ENCODE measurements around the gene DCAF5. TPM values are rescaled to one million over a fixed set of nuclear protein-coding genes. Genes with fewer than 3 reads are reported as not detected.
"Not testable (repeated sequence)": the region's sequence is repeated elsewhere in the genome, so short reads cannot be mapped to it uniquely, and the experiment has no call there.

Gene DCAF5
- polyA plus RNA-seq, 1 donor (not counting 4 experiments of a cell fraction or from before 2014, with no cell fraction given): 29.5 TPM

DNA sequence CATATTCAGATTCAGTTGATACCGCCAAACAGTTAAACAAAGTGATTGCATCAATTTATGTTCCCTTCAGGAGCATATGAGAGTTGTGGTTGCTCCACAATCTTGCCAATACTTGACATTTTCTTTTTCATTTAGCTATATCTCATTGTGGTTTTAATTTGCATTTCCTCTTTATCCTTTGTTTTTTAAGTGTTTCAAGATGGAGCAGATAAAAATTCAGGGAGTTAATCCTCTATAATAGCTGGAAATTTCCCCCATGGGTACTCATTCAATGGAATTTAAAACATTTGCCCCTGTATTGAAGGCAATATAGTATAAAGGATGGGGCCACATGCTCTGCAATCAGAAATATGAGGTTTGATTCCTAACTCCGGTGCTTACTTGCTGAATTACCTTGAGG lies 37.3 kb upstream of the DCAF5 start:
- H3K79me2 ChIP-seq (ENCODE audit: control insufficient read depth, insufficient read depth, low read length): peaks cover 9% of the 10 kb centered on the region
- no peak overlapping the region for H3K4me2 ChIP-seq (ENCODE audit: control insufficient read depth, extremely low read depth, insufficient read depth, low read depth, low read length)
- H3K4me1 ChIP-seq (ENCODE audit: control insufficient read depth, extremely low read depth, insufficient read depth, low read length): peaks cover 5% of the 10 kb centered on the region
- H3K27me3 ChIP-seq (ENCODE audit: control insufficient read depth, extremely low read depth, insufficient read depth, low read length): no peaks in the 10 kb centered on the region
- H3K36me3 ChIP-seq (ENCODE audit: control insufficient read depth in 2 of 2, extremely low read depth in 1 of 2, insufficient read depth in 2 of 2, low read length in 2 of 2): no peaks in the 10 kb centered on the region
- no peaks in the 10 kb centered on the region for H3K9me3 ChIP-seq (ENCODE audit: control insufficient read depth, low read depth, low read length)
- no peak overlapping the region for H3K9ac ChIP-seq (ENCODE audit: control insufficient read depth, extremely low read depth, insufficient read depth, low read length)
- H4K20me1 ChIP-seq (ENCODE audit: control insufficient read depth, extremely low read depth, insufficient read depth, low read length): no peaks in the 10 kb centered on the region
- TF ChIP-seq CTCF (optimal IDR thresholded peaks at IDR 0.05 in 1 of 3, IDR thresholded peaks at IDR 0.05 in 1 of 3, conservative IDR thresholded peaks at IDR 0.05 in 1 of 3; ENCODE audit: extremely low read depth in 1 of 3, insufficient read depth in 2 of 3, low read length in 3 of 3): no peak
- no peak for TF ChIP-seq EZH2 (IDR thresholded peaks at IDR 0.05; ENCODE audit: low read length)
- H2AFZ ChIP-seq (ENCODE audit: control insufficient read depth, low read length): no peak overlapping the region
- no peak overlapping the region for H3K27ac ChIP-seq (ENCODE audit: control insufficient read depth, insufficient read depth, low read length)
- dilution Hi-C loops (cut with MboI; ENCODE audit: extremely low pct_ligation_motif_present, low sequenced_read_pairs): no loop called here
- no peak overlapping the region for H3K4me3 ChIP-seq (ENCODE audit: control insufficient read depth in 2 of 3, extremely low read depth in 1 of 3, insufficient read depth in 2 of 3, low read depth in 1 of 3, low read length in 3 of 3)
- DNase-seq (ENCODE audit: low read depth, low spot score) (no peak), FAIRE-seq (no peak)
- no peaks in the 10 kb centered on the region for H3K9me1 ChIP-seq (ENCODE audit: control insufficient read depth, extremely low read depth, insufficient read depth, low read length)

- H2AFZ ChIP-seq (ENCODE audit: control insufficient read depth, low read length): no peak overlapping the region
- no peaks in the 10 kb centered on the region for H3K27me3 ChIP-seq (ENCODE audit: control insufficient read depth, extremely low read depth, insufficient read depth, low read length)
Observed at GRCh38 chr14:69183735-69184134, 30.8 kb upstream of the DCAF5 start.

GRCh38 chr14:69182580-69182979 lies 29.7 kb upstream of the DCAF5 start:
- H3K4me3 ChIP-seq (ENCODE audit: control insufficient read depth in 2 of 3, extremely low read depth in 1 of 3, insufficient read depth in 2 of 3, low read depth in 1 of 3, low read length in 3 of 3); H3K36me3 ChIP-seq (ENCODE audit: control insufficient read depth in 2 of 2, extremely low read depth in 1 of 2, insufficient read depth in 2 of 2, low read length in 2 of 2); H4K20me1 ChIP-seq (ENCODE audit: control insufficient read depth, extremely low read depth, insufficient read depth, low read length); DNase-seq (ENCODE audit: low read depth, low spot score); H3K79me2 ChIP-seq (ENCODE audit: control insufficient read depth, insufficient read depth, low read length); H3K27ac ChIP-seq (ENCODE audit: control insufficient read depth, insufficient read depth, low read length); H2AFZ ChIP-seq (ENCODE audit: control insufficient read depth, low read length); H3K4me2 ChIP-seq (ENCODE audit: control insufficient read depth, extremely low read depth, insufficient read depth, low read depth, low read length); H3K27me3 ChIP-seq (ENCODE audit: control insufficient read depth, extremely low read depth, insufficient read depth, low read length); dilution Hi-C loops (cut with MboI; ENCODE audit: extremely low pct_ligation_motif_present, low sequenced_read_pairs); H3K9me1 ChIP-seq (ENCODE audit: control insufficient read depth, extremely low read depth, insufficient read depth, low read length); FAIRE-seq; H3K4me1 ChIP-seq (ENCODE audit: control insufficient read depth, extremely low read depth, insufficient read depth, low read length); H3K9me3 ChIP-seq (ENCODE audit: control insufficient read depth, low read depth, low read length); H3K9ac ChIP-seq (ENCODE audit: control insufficient read depth, extremely low read depth, insufficient read depth, low read length): not testable (repeated sequence)

More at GRCh38 chr14:69183735-69184134, 30.8 kb upstream of the DCAF5 start:
- Histone ChIP-seq H3K9ac (ENCODE audit: control insufficient read depth, extremely low read depth, insufficient read depth, low read length) (no peak overlapping the region), H3K4me1 (ENCODE audit: control insufficient read depth, extremely low read depth, insufficient read depth, low read length) (no peaks in the 10 kb centered on the region), H3K27ac (ENCODE audit: control insufficient read depth, insufficient read depth, low read length) (no peak overlapping the region), H3K9me3 (ENCODE audit: control insufficient read depth, low read depth, low read length) (no peaks in the 10 kb centered on the region), H3K79me2 (ENCODE audit: control insufficient read depth, insufficient read depth, low read length) (no peaks in the 10 kb centered on the region), H3K36me3 (ENCODE audit: control insufficient read depth in 2 of 2, extremely low read depth in 1 of 2, insufficient read depth in 2 of 2, low read length in 2 of 2) (no peaks in the 10 kb centered on the region), H3K4me2 (ENCODE audit: control insufficient read depth, extremely low read depth, insufficient read depth, low read depth, low read length) (no peak overlapping the region), H3K4me3 (ENCODE audit: control insufficient read depth in 2 of 3, extremely low read depth in 1 of 3, insufficient read depth in 2 of 3, low read depth in 1 of 3, low read length in 3 of 3) (no peak overlapping the region), H3K9me1 (ENCODE audit: control insufficient read depth, extremely low read depth, insufficient read depth, low read length) (no peaks in the 10 kb centered on the region), H4K20me1 (ENCODE audit: control insufficient read depth, extremely low read depth, insufficient read depth, low read length) (no peaks in the 10 kb centered on the region)
- FAIRE-seq (no peak), DNase-seq (ENCODE audit: low read depth, low spot score) (no peak)
- dilution Hi-C loops (cut with MboI; ENCODE audit: extremely low pct_ligation_motif_present, low sequenced_read_pairs): no loop called here
- no peak for TF ChIP-seq EZH2 (IDR thresholded peaks at IDR 0.05; ENCODE audit: low read length)
- TF ChIP-seq CTCF (optimal IDR thresholded peaks at IDR 0.05 in 1 of 3, IDR thresholded peaks at IDR 0.05 in 1 of 3, conservative IDR thresholded peaks at IDR 0.05 in 1 of 3; ENCODE audit: extremely low read depth in 1 of 3, insufficient read depth in 2 of 3, low read length in 3 of 3): no peak
